ENCODE data around the gene HIVEP3.

The HIVEP3 gene

DNA sequence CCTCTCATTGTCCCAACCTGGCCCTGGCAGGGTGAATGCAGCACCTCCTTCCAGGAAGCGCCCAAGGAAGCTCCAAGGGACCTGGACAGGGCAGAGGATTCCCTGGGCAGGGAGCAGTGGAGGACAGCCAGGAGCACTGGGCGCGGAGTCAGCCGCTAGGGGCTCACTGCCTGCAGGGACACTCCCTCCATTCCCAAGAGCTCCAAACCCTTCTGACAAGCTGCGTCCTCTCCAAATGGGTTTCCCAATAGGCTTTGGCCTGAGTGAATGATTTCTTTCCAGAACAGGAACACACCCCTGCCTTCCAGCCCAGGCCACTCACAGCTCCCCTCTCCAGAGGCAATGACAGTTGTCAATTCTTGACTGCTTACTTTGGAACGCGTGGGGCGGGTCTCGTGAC, 305.8 kb downstream of the HIVEP3 start:
- H3K36me3 ChIP-seq (ENCODE audit: insufficient read depth, low read length): no peaks in the 10 kb centered on the region
- H3K4me1 ChIP-seq (ENCODE audit: insufficient read depth, low read length): no peaks in the 10 kb centered on the region
- no peak overlapping the region for H2AFZ ChIP-seq (ENCODE audit: low read depth, low read length)
- H3K9me3 ChIP-seq (ENCODE audit: low read length): no peaks in the 10 kb centered on the region
- no peaks in the 10 kb centered on the region for H3K27me3 ChIP-seq (ENCODE audit: insufficient read depth, low read length)
- H3K4me3 ChIP-seq (ENCODE audit: low read length): no peak overlapping the region

DNA sequence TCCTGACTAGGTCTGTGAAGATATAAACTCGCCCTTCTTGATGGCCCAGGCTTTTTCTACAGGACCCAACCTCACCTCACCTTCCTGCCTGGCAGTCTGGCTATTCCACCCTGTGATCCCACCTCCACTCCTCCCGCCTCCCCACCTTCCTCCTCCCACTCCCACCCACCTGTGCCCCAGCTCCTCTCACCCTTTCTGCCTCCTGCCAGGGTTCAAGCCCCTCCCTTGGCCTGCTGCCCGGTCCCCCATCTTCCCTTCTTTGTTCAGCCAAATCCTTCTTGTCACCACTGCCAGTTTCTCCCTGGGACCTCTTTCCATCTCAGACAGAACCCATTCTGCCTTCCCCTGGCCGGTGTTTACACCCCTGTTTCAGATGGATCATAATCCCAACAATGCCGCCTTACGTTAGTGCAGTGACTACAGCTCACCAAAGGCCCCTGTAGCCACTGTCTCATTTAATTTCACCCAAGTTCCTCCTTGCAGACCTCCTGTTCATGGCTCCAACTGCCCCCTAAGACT, 306.7 kb downstream of the HIVEP3 start:
- Histone ChIP-seq H3K9me3 (ENCODE audit: low read length) (no peaks in the 10 kb centered on the region), H2AFZ (ENCODE audit: low read depth, low read length) (no peak overlapping the region), H3K27me3 (ENCODE audit: insufficient read depth, low read length) (no peaks in the 10 kb centered on the region), H3K4me3 (ENCODE audit: low read length) (no peak overlapping the region), H3K36me3 (ENCODE audit: insufficient read depth, low read length) (no peaks in the 10 kb centered on the region), H3K4me1 (ENCODE audit: insufficient read depth, low read length) (no peaks in the 10 kb centered on the region)

DNA sequence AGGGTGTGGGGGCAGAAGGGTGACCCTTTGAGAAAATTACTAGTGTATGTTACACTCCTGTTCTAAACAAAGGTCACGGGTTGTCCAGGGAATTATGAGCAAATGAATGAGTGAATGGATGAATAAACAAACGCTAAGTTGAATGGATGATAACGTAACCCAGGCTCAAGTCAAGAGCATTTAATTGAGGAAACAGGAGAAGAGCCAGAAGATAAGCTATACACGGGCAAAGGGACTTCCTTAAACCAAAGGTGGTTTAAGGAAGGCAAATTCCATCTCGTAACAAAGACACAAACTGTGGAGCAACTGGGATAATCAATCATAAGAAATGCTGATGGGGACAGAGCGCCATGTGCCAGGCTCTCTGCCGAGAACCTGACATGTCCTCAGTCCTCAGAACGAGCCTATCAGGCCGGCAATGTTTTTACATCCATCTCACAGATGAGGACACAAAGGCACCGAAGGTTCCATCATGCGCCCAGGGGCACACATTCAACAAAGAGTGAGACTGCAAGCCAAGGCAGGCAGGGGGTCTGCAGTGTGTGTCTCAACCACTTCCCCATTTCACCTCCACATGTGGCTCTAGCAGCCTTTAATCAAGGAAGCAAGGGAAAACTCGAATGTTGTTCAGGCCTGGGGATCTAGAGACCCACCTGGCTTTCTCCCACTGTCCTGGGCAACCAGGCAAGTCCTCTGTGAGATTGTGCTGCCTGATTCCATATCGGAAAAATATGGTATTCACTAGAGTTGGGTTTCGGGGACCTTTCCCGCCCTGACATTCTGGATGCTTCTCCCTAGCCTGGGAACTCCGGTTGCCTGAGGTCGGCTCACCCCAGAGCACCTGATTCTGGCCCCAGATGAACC, 307.4 kb downstream of the HIVEP3 start:
- H3K9me3 ChIP-seq (ENCODE audit: low read length): no peaks in the 10 kb centered on the region
- no peaks in the 10 kb centered on the region for H3K27me3 ChIP-seq (ENCODE audit: insufficient read depth, low read length)
- no peaks in the 10 kb centered on the region for H3K4me1 ChIP-seq (ENCODE audit: insufficient read depth, low read length)
- no peak overlapping the region for H2AFZ ChIP-seq (ENCODE audit: low read depth, low read length)
- H3K36me3 ChIP-seq (ENCODE audit: insufficient read depth, low read length): no peaks in the 10 kb centered on the region
- H3K4me3 ChIP-seq (ENCODE audit: low read length): no peak overlapping the region

DNA sequence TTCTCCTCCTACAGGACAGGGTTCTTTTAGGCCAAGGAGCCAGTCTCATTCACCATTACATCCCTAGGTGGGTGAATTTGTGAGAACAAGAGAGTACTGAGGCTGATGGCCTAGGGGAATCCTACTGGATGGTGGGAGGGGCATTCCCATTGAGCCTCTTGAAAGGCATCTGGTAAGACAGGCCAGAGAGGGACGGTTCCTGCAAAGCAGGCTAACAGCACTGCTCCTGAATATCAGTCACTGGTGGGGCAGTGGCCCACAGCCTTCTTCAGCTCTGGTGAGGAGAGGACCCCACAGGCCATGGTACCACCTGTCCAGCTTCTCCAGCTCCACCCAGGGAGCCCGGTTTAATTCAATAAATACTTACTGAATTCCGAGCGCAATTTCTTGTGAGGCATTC, 308.4 kb downstream of the HIVEP3 start:
- H3K4me3 ChIP-seq (ENCODE audit: low read length): no peak overlapping the region
- H2AFZ ChIP-seq (ENCODE audit: low read depth, low read length): no peak overlapping the region
- H3K27me3 ChIP-seq (ENCODE audit: insufficient read depth, low read length): no peaks in the 10 kb centered on the region
- H3K9me3 ChIP-seq (ENCODE audit: low read length): no peaks in the 10 kb centered on the region
- H3K4me1 ChIP-seq (ENCODE audit: insufficient read depth, low read length): no peaks in the 10 kb centered on the region
- H3K36me3 ChIP-seq (ENCODE audit: insufficient read depth, low read length): no peaks in the 10 kb centered on the region

DNA sequence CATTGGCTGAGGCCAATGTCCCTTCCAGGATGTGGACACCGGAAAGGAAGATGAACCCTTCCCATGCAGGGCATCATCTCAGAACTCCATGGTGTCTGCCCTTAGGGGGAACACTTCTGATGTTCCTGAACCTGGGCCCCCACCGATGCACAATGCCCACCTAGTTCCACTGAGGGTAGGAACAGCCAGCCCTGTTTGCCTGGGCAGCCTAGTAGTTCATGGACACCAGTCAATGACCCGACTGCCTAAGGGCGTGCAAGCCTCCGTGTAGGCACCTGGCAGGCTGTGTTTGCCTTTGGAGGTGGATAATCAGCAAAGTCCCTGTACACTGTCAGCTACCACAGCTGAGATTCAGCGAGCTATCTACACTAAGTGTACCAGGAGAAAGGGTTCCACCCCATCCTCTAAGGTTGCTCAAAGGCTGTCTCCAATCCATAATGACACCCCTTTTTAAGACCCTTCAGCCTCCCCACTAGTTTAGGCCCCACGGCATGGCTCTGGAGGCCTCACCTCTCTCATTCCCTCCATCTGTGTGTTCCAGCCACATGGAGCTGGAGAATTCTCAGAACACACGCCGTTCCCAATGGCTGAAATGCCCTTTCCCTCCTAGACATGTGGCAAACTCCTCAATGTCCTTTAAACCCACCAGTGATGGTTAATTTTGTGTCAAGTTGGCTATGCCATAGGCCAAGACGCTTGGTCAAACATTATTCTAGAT, 309.4 kb downstream of the HIVEP3 start:
- Histone ChIP-seq H3K4me1 (ENCODE audit: insufficient read depth, low read length) (no peaks in the 10 kb centered on the region), H3K27me3 (ENCODE audit: insufficient read depth, low read length) (no peaks in the 10 kb centered on the region), H3K4me3 (ENCODE audit: low read length) (no peak overlapping the region), H3K9me3 (ENCODE audit: low read length) (no peaks in the 10 kb centered on the region), H2AFZ (ENCODE audit: low read depth, low read length) (no peak overlapping the region), H3K36me3 (ENCODE audit: insufficient read depth, low read length) (no peaks in the 10 kb centered on the region)

DNA sequence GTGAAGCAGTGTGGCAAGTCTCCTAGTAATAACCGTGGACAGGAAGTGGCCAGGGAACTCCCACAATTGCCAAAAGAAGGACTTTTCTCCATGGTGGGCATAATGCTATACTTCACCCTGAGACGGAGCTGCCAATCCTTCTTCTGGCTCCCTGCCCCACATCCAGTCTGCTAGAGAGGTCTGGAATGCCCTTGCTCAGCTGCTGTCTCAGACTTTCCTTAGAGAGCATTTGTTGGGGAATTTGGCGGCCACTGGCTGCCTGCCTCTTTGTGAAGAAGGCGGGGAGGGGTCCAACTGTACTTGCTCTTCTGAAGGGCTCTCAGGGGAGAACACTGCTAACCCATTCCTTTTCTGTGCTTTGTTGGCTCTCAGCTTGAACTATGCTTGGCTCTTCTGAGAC, 310.5 kb downstream of the HIVEP3 start:
- H3K27me3 ChIP-seq (ENCODE audit: insufficient read depth, low read length): no peaks in the 10 kb centered on the region
- H3K4me3 ChIP-seq (ENCODE audit: low read length): no peak overlapping the region

DNA sequence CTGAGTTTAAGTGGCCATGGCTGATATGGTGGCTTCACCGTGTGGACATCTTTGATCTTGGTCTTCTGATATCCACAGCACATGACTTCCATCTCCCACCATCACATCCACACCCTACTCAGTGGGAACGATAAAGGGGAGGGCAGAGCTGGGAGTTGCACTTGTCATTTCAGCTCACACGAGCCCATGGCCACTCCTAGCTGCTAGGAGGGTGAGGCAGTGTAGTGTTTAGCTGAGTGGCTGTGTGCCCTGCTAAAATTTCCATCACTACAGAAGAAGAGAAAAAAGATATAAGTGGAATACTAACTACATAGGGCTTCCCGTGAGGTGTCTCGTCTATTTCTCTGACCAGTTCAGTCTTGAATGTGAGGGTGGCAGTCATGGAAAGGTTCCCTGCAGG, 310.9 kb downstream of the HIVEP3 start:
- no peaks in the 10 kb centered on the region for H3K4me1 ChIP-seq (ENCODE audit: insufficient read depth, low read length)
- no peak overlapping the region for H2AFZ ChIP-seq (ENCODE audit: low read depth, low read length)
- H3K27me3 ChIP-seq (ENCODE audit: insufficient read depth, low read length): no peaks in the 10 kb centered on the region
- H3K36me3 ChIP-seq (ENCODE audit: insufficient read depth, low read length): no peaks in the 10 kb centered on the region
- no peak overlapping the region for H3K4me3 ChIP-seq (ENCODE audit: low read length)
- H3K9me3 ChIP-seq (ENCODE audit: low read length): no peaks in the 10 kb centered on the region

More for the DNA sequence above, 310.5 kb downstream of the HIVEP3 start:
- Histone ChIP-seq H2AFZ (ENCODE audit: low read depth, low read length) (no peak overlapping the region), H3K4me1 (ENCODE audit: insufficient read depth, low read length) (no peaks in the 10 kb centered on the region), H3K9me3 (ENCODE audit: low read length) (no peaks in the 10 kb centered on the region), H3K36me3 (ENCODE audit: insufficient read depth, low read length) (no peaks in the 10 kb centered on the region)

DNA sequence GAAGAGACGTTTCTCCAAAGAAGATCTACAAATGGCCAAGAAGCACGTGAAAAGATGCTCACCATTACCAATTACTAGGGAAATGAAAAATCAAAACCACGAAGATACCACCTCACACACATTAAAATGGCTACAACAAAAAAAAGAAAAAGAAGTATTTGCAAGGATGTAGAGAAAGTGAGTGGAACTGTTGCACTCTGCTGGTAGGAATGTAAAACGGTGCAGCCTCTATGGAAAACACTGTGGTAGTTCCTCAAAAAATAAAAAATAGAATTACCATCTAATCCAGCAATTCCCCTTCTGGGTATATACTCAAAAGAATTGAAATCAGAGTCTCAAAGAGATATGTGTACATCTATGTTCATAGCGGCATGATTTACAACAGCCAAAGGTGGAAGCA, 318.8 kb downstream of the HIVEP3 start:
- H2AFZ ChIP-seq (ENCODE audit: low read depth, low read length): no peak overlapping the region
- no peaks in the 10 kb centered on the region for H3K4me1 ChIP-seq (ENCODE audit: insufficient read depth, low read length)
- H3K36me3 ChIP-seq (ENCODE audit: insufficient read depth, low read length): no peaks in the 10 kb centered on the region
- H3K4me3 ChIP-seq (ENCODE audit: low read length): no peak overlapping the region
- H3K27me3 ChIP-seq (ENCODE audit: insufficient read depth, low read length): no peaks in the 10 kb centered on the region
- H3K9me3 ChIP-seq (ENCODE audit: low read length): no peaks in the 10 kb centered on the region

DNA sequence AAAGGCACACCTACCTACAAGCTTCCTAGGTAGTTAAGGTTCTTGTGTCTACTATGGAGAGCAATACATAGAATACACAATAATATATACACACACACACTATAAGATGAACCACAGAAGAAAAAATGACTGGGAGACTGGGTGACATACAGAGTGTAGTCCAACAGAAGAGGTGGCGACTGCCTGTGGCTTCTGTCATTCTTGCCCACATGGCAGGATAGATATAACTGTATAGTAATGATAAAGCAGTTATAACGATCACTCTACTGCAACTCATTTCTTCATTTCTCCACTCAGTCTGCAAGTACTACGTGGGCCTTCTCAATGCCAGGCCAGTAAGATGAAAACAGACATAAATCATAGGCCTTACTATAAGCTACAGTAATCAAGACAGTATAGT, 320.4 kb downstream of the HIVEP3 start:
- Histone ChIP-seq H3K27me3 (ENCODE audit: insufficient read depth, low read length) (no peaks in the 10 kb centered on the region), H3K4me3 (ENCODE audit: low read length) (no peak overlapping the region), H3K4me1 (ENCODE audit: insufficient read depth, low read length) (no peaks in the 10 kb centered on the region), H2AFZ (ENCODE audit: low read depth, low read length) (no peak overlapping the region), H3K9me3 (ENCODE audit: low read length) (no peaks in the 10 kb centered on the region), H3K36me3 (ENCODE audit: insufficient read depth, low read length) (no peaks in the 10 kb centered on the region)

DNA sequence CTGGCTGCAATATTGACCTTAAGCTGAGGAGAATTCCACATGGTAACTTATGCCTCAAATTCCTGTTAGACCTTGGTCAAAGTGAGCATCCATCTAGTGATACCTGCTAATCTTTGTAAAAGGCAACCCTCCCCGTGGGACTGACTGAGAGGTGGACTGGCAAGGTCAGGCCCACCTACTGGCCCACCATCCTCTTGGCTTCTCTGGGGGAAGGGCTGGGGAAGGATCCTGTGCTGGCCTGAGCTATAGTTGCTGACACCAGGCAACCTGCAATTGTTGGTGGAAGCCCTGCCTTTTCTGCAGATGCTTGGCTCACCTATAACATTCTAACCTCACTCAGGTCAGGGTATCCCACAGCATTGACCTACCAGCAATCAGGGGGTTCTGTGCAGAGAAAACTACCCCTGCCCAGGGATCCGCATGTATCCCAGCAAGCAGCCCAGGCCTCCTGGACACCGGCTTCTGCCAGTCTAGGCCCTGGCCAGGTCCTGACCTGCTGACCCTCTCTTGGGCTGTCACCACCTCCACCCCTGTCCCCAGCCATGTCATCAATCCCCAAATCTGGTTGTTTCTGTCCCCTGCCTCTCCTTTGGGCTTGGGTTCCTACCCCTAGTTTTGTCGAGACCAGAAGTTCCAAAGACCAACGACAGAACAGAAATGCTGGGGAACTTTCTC, 326.1 kb downstream of the HIVEP3 start:
- no peaks in the 10 kb centered on the region for H3K4me1 ChIP-seq (ENCODE audit: insufficient read depth, low read length)
- H3K27me3 ChIP-seq (ENCODE audit: insufficient read depth, low read length): no peaks in the 10 kb centered on the region
- no peaks in the 10 kb centered on the region for H3K36me3 ChIP-seq (ENCODE audit: insufficient read depth, low read length)
- H3K9me3 ChIP-seq (ENCODE audit: low read length): no peaks in the 10 kb centered on the region
- no peak overlapping the region for H2AFZ ChIP-seq (ENCODE audit: low read depth, low read length)
- H3K4me3 ChIP-seq (ENCODE audit: low read length): no peak overlapping the region

DNA sequence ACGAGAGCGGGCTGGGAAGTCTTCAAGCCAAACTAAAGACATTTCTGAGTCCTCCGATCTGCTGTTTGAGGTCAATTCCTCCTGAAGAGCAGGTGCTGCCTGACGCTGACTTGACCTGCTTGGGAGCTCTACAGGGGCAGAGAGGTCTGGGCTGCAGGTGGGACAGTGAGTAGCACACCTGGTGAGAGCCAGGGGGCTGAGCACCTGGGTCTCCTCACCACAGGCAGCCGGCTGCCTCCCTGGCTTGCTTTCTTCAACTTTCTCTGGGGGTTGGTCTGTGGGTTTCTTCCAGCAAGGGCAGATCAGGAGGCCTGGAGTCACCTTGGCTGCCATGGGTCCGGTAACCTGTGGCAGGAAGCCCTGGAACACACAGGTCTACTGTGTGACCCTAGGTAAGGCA, 326.8 kb downstream of the HIVEP3 start:
- Histone ChIP-seq H2AFZ (ENCODE audit: low read depth, low read length) (no peak overlapping the region), H3K27me3 (ENCODE audit: insufficient read depth, low read length) (no peaks in the 10 kb centered on the region), H3K4me1 (ENCODE audit: insufficient read depth, low read length) (no peaks in the 10 kb centered on the region), H3K4me3 (ENCODE audit: low read length) (no peak overlapping the region), H3K9me3 (ENCODE audit: low read length) (no peaks in the 10 kb centered on the region), H3K36me3 (ENCODE audit: insufficient read depth, low read length) (no peaks in the 10 kb centered on the region)

DNA sequence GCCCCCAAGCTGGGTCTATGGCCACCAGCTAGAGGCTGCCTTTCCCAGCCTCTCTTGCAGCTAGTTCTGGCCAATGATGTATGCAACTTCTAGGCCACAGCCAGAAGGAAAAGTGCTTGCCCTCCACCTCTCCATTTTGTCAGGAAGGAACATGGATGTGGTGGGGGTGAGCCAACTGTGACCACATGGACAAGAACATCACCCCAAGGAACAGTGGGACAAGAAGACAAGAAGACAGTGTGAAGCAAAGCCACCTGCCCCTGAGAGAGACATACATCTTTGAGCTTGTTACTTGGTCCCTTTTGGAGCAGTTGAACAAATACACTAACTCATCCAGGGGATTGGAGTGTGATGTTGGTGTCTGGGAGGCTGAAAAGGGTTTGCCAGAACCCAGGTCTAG, 328.4 kb downstream of the HIVEP3 start:
- Histone ChIP-seq H2AFZ (ENCODE audit: low read depth, low read length) (no peak overlapping the region), H3K27me3 (ENCODE audit: insufficient read depth, low read length) (no peaks in the 10 kb centered on the region), H3K4me1 (ENCODE audit: insufficient read depth, low read length) (no peaks in the 10 kb centered on the region), H3K4me3 (ENCODE audit: low read length) (no peak overlapping the region), H3K36me3 (ENCODE audit: insufficient read depth, low read length) (no peaks in the 10 kb centered on the region), H3K9me3 (ENCODE audit: low read length) (no peaks in the 10 kb centered on the region)

DNA sequence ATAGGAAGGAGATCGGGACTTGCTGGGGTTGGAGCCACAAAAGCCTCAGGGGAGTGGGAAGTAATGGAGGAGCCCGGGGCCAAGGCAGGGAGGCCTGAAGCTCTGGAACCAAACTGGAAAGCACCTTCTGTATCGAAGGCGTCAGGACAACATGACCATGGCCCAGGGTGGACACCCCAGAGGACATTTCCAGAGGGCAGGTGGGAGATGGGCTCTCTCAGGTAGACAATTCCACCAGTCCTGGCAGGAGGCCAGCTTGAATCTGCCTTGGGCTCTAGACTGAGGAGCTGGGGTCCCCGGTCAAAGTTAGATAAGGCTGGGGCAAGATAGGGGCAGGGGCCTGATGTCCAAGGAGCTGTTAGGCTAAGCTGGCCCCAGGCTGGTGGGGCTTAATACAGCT, 329.3 kb downstream of the HIVEP3 start:
- Histone ChIP-seq H3K9me3 (ENCODE audit: low read length) (no peaks in the 10 kb centered on the region), H3K36me3 (ENCODE audit: insufficient read depth, low read length) (no peaks in the 10 kb centered on the region), H3K27me3 (ENCODE audit: insufficient read depth, low read length) (no peaks in the 10 kb centered on the region), H2AFZ (ENCODE audit: low read depth, low read length) (no peak overlapping the region), H3K4me3 (ENCODE audit: low read length) (no peak overlapping the region), H3K4me1 (ENCODE audit: insufficient read depth, low read length) (no peaks in the 10 kb centered on the region)
